ENCODE results near the gene DDX41.

The DDX41 gene

DNA sequence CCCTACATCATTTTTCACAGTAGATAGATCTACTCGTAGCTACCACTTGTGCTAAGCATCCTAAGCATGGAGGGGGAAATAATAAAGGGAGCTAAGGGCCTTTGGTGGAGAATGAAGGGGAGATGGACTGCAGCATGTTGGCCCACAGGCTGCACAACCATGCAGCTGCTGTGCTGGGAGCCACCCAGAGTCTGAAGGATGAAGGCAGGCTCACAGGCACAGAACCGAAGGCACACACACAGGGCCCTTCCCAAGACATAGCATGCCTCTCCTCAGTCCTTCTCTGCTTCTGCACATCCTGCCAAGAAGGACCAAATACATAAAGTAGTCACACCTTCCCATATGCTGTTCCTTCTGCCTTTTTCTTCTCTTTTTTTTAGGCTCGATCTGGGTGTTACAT, 31.0 kb upstream of the DDX41 start:
- no peaks in the 10 kb centered on the region for H3K27me3 ChIP-seq (replicated peaks; ENCODE audit: insufficient read depth, low read length)
- no peaks in the 10 kb centered on the region for H3K9me2 ChIP-seq (replicated peaks; ENCODE audit: insufficient read depth, low read length)
- H3K9ac ChIP-seq (ENCODE audit: low read length): no peak overlapping the region
- no peak overlapping the region for H2AFZ ChIP-seq (ENCODE audit: low read length)
- H3K27ac ChIP-seq (ENCODE audit: low read length): no peak overlapping the region
- H3K9me3 ChIP-seq (replicated peaks; ENCODE audit: insufficient read depth, low read length): no peaks in the 10 kb centered on the region
- H3K79me2 ChIP-seq (ENCODE audit: low read length): peaks cover 93% of the 10 kb centered on the region
- H3K36me3 ChIP-seq (replicated peaks; ENCODE audit: insufficient read depth, low read length): no peaks in the 10 kb centered on the region
- 0 out of 2 replicates have a peak, but pooled peaks cover 4% of the 10 kb centered on the region for H4K20me1 ChIP-seq (ENCODE audit: insufficient read depth, low read length)
- H3F3A ChIP-seq (ENCODE audit: insufficient read depth, low read length): no peaks in the 10 kb centered on the region
- H3K4me3 ChIP-seq (ENCODE audit: low read length): no peak overlapping the region
- TF ChIP-seq EZH2phosphoT487 (IDR thresholded peaks at IDR 0.05; ENCODE audit: low read length) (no peak), EZH2 (optimal IDR thresholded peaks at IDR 0.05; ENCODE audit: low read depth, low read length) (no peak)
- TF ChIP-seq, protein P1, sequence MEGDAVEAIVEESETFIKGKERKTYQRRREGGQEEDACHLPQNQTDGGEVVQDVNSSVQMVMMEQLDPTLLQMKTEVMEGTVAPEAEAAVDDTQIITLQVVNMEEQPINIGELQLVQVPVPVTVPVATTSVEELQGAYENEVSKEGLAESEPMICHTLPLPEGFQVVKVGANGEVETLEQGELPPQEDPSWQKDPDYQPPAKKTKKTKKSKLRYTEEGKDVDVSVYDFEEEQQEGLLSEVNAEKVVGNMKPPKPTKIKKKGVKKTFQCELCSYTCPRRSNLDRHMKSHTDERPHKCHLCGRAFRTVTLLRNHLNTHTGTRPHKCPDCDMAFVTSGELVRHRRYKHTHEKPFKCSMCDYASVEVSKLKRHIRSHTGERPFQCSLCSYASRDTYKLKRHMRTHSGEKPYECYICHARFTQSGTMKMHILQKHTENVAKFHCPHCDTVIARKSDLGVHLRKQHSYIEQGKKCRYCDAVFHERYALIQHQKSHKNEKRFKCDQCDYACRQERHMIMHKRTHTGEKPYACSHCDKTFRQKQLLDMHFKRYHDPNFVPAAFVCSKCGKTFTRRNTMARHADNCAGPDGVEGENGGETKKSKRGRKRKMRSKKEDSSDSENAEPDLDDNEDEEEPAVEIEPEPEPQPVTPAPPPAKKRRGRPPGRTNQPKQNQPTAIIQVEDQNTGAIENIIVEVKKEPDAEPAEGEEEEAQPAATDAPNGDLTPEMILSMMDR (IDR thresholded peaks at IDR 0.05; ENCODE audit: low read length): no peak
- H3K4me2 ChIP-seq (ENCODE audit: low read depth, low read length): no peak overlapping the region
- H3K4me1 ChIP-seq (ENCODE audit: low read length): peaks cover under 1% of the 10 kb centered on the region
- DNase-seq: no peak

DNA sequence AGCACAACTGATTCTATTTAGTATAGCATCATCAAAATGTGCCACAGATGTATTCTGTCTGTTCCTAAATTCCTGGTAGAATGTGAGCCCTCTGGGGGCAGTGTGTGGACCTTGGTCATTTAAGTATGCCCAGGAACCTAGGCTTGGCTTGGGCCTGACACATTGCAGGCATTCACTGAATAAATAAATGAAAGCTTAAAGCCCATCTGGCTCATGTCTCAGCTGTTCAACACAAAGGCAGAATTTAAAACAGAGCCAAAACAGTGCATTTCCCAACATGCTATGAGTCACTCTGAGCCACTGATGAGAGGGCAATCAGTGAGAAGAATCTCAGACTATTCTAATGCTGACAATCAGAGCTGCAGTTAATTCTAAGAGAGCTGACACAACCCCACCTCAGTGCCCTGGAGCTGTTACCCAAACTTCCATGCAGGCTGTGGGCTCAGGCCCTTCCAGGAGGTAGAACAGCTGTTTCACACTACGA, 29.5 kb upstream of the DDX41 start:
- Histone ChIP-seq H4K20me1 (ENCODE audit: insufficient read depth, low read length) (0 out of 2 replicates have a peak, but pooled peaks cover 4% of the 10 kb centered on the region), H3K4me1 (ENCODE audit: low read length) (no peaks in the 10 kb centered on the region), H3K4me2 (ENCODE audit: low read depth, low read length) (no peak overlapping the region), H3K9me2 (replicated peaks; ENCODE audit: insufficient read depth, low read length) (no peaks in the 10 kb centered on the region), H3K4me3 (ENCODE audit: low read length) (no peak overlapping the region), H3K27ac (ENCODE audit: low read length) (no peak overlapping the region), H3K36me3 (replicated peaks; ENCODE audit: insufficient read depth, low read length) (no peaks in the 10 kb centered on the region), H3F3A (ENCODE audit: insufficient read depth, low read length) (no peaks in the 10 kb centered on the region), H3K9me3 (replicated peaks; ENCODE audit: insufficient read depth, low read length) (no peaks in the 10 kb centered on the region), H3K27me3 (replicated peaks; ENCODE audit: insufficient read depth, low read length) (no peaks in the 10 kb centered on the region), H3K9ac (ENCODE audit: low read length) (no peak overlapping the region), H3K79me2 (ENCODE audit: low read length) (peaks cover 92% of the 10 kb centered on the region), H2AFZ (ENCODE audit: low read length) (no peak overlapping the region)
- TF ChIP-seq, protein P1 (IDR thresholded peaks at IDR 0.05; ENCODE audit: low read length): no peak
- DNase-seq: no peak

DNA sequence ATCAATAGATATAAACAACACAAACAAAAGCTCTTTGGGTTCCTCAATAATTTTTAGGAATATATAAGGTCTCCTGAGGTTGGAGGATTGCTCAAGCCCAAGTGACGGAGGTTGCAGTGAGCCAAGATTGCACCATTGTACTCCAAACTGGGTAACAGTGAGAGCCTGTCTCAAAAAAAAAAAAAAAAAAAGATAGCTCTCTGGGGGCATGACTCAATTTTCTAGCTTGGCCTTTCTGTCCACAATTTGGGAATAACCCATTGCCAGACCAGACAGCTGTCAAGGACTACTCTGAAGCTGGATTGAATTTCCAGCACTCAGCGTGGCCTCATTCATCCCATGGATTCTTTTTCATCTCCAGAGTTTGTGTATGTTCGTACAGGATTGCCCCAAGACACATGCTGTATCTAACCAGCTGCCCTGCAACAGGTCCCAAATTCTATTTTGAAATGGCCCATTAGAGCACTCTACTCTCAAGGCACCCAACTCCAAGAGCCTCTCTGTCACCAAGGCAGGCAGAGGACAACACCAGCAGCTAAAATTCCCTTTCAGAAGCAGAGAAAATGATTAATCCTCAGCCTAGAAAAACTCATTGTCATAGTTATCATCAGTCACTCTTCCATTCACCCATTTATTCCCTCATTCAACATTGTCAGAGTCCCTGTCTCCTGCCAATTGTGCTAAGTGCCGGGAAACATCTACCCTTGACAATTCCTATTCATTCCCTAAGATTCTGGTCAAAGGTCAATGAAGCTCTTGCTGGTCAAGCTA, 28.9 kb upstream of the DDX41 start:
- Histone ChIP-seq H3K4me2 (ENCODE audit: low read depth, low read length) (no peak overlapping the region), H3K79me2 (ENCODE audit: low read length) (peaks cover 91% of the 10 kb centered on the region), H3K9me3 (replicated peaks; ENCODE audit: insufficient read depth, low read length) (no peaks in the 10 kb centered on the region), H3K4me1 (ENCODE audit: low read length) (no peaks in the 10 kb centered on the region), H3K27ac (ENCODE audit: low read length) (no peak overlapping the region), H3K9me2 (replicated peaks; ENCODE audit: insufficient read depth, low read length) (no peaks in the 10 kb centered on the region), H3K36me3 (replicated peaks; ENCODE audit: insufficient read depth, low read length) (no peaks in the 10 kb centered on the region), H4K20me1 (ENCODE audit: insufficient read depth, low read length) (0 out of 2 replicates have a peak, but pooled peaks cover 4% of the 10 kb centered on the region), H3K4me3 (ENCODE audit: low read length) (no peak overlapping the region), H3F3A (ENCODE audit: insufficient read depth, low read length) (no peaks in the 10 kb centered on the region), H3K9ac (ENCODE audit: low read length) (no peak overlapping the region), H3K27me3 (replicated peaks; ENCODE audit: insufficient read depth, low read length) (no peaks in the 10 kb centered on the region), H2AFZ (ENCODE audit: low read length) (no peak overlapping the region)
- TF ChIP-seq EZH2phosphoT487 (IDR thresholded peaks at IDR 0.05; ENCODE audit: low read length) (no peak), EZH2 (optimal IDR thresholded peaks at IDR 0.05; ENCODE audit: low read depth, low read length) (no peak)
- TF ChIP-seq, protein P1 (IDR thresholded peaks at IDR 0.05; ENCODE audit: low read length): no peak
- no peak for DNase-seq

Data from MM.1S (cell line).